Esophagus muscularis mucosa (tissue), 4 donors: ENCODE data around the gene KRTAP4-6. TPM values are rescaled to one million over a fixed set of nuclear protein-coding genes. Genes with fewer than 3 reads are reported as not detected.
"Not testable (repeated sequence)": the region's sequence is repeated elsewhere in the genome, so short reads cannot be mapped to it uniquely, and the experiment has no call there.

ENCODE experiments used
- DNase-seq: peaks from one replicate; pipeline ENCODE4 v3.0.0-alpha.2; 2017; ENCODE audit errors: extremely low spot score
- H3K27ac ChIP-seq, 4 donors: fragments of 200-600 bp; sonication (generic); replicated peaks in 1 of 4; 1 replicate in 3 of 4; 2 replicates in 1 of 4; pipeline ENCODE4 v1.5.1; 2016 to 2019; ENCODE audit warnings: mild to moderate bottlenecking in 1 of 4
- H3K27me3 ChIP-seq, 4 donors: fragments of 200-600 bp; sonication (generic); one replicate each; pipeline versions ENCODE4 v1.5.1 to v1.6.0; 2016 to 2019
- H3K36me3 ChIP-seq, 4 donors: fragments of 200-600 bp; sonication (generic); one replicate each; pipeline ENCODE4 v1.5.1; 2016 to 2019
- H3K4me1 ChIP-seq, 4 donors: fragments of 200-600 bp; sonication (generic); one replicate each; pipeline ENCODE4 v1.5.1; 2016 to 2019
- H3K4me3 ChIP-seq, 4 donors: fragments of 200-600 bp; sonication (generic); 1 replicate in 2 of 4; 2 replicates in 2 of 4; pipeline ENCODE4 v1.5.1; 2016 to 2019; ENCODE audit warnings: mild to moderate bottlenecking in 4 of 4, moderate library complexity in 1 of 4
- H3K9me3 ChIP-seq, 4 donors: fragments of 200-600 bp; sonication (generic); 1 replicate in 3 of 4; 2 replicates in 1 of 4; pipeline ENCODE4 v1.5.1; 2016 to 2019
- EP300 ChIP-seq: sonication (generic); formaldehyde crosslinking; IDR thresholded peaks from one replicate; pipeline ENCODE4 v1.6.1; 2017; ENCODE audit warnings: antibody characterized with exemption
- POLR2A ChIP-seq: fragments of 450-650 bp; IDR thresholded peaks from one replicate; pipeline ENCODE4 v1.6.1; 2017; ENCODE audit warnings: antibody characterized with exemption, moderate library complexity, mild to moderate bottlenecking, low read depth
- POLR2AphosphoS5 ChIP-seq, 2 donors: sonication (generic); formaldehyde crosslinking; IDR thresholded peaks; one replicate each; pipeline ENCODE4 v1.6.1; 2017; ENCODE audit warnings: antibody characterized with exemption in 2 of 2
- WGBS: methylation state at CpG from one replicate; pipeline ENCODE4 v1.1.5; 2018; 5-methylcytosine and 5-hydroxymethylcytosine counted together
- intact Hi-C: fragments of 100-400 bp; cut with DNase I; formaldehyde crosslinking; loops from one replicate; pipeline ENCODE4 v1.15.1; 2023
- total RNA-seq, 4 donors: library from RNA; depleted of rRNA; stranded (reverse); fragments of >200 nt; gene quantifications; one replicate each; pipeline versions ENCODE4 v1.1.0 to v1.2.1, GENCODE V29; 2016
- TF ChIP-seq, protein P1 (sequence below), 3 experiments: fragments of 200-600 bp in 2 of 3; fragments of 450-650 bp in 1 of 3; sonication (generic) in 2 of 3; IDR thresholded peaks; one replicate each; pipeline ENCODE4 v1.5.1; 2017 to 2019; ENCODE audit warnings: antibody characterized with exemption in 3 of 3, mild to moderate bottlenecking in 2 of 3, moderate library complexity in 1 of 3

The KRTAP4-6 gene
- total RNA-seq, 4 donors from 2014 or later, result not detected

DNA sequence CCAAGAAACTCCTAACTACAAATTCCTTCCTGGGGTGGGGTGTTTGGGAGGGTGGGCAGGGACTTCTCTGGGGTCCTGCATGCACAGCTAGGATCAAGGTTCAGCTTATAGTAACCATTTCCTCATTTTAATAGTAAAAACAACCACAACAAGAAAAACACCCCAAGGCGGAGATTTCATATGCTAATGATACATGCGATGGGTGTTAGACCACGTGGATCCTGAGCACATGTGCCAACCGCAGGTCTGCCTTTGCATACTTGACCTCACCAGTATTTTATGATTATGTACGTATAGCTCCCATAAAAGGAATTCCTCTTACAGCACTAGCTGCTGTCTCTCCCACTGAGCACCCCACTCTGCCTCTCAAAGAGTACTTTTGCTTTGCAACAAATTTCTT is 24.0 kb downstream of the KRTAP4-6 start:
- no peak for DNase-seq
- H3K36me3 ChIP-seq, result no peaks in the 10 kb centered on the region
- no peak overlapping the region for H3K27ac ChIP-seq
- no peaks in the 10 kb centered on the region for H3K4me1 ChIP-seq
- no peak for TF ChIP-seq POLR2AphosphoS5 (IDR thresholded peaks at IDR 0.05)
- TF ChIP-seq, protein P1, sequence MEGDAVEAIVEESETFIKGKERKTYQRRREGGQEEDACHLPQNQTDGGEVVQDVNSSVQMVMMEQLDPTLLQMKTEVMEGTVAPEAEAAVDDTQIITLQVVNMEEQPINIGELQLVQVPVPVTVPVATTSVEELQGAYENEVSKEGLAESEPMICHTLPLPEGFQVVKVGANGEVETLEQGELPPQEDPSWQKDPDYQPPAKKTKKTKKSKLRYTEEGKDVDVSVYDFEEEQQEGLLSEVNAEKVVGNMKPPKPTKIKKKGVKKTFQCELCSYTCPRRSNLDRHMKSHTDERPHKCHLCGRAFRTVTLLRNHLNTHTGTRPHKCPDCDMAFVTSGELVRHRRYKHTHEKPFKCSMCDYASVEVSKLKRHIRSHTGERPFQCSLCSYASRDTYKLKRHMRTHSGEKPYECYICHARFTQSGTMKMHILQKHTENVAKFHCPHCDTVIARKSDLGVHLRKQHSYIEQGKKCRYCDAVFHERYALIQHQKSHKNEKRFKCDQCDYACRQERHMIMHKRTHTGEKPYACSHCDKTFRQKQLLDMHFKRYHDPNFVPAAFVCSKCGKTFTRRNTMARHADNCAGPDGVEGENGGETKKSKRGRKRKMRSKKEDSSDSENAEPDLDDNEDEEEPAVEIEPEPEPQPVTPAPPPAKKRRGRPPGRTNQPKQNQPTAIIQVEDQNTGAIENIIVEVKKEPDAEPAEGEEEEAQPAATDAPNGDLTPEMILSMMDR (IDR thresholded peaks at IDR 0.05), result no peak
- TF ChIP-seq EP300, result no peak
- TF ChIP-seq POLR2A, result no peak
- WGBS, result 66% methylated on average over 5 of the region's 5 CpGs
- H3K4me3 ChIP-seq, result no peak overlapping the region
- H3K9me3 ChIP-seq, result no peaks in the 10 kb centered on the region
- peaks cover 0 to 24% (median 0%) of the 10 kb centered on the region in 4 donors for H3K27me3 ChIP-seq
- intact Hi-C loops, result no loop called here

DNA sequence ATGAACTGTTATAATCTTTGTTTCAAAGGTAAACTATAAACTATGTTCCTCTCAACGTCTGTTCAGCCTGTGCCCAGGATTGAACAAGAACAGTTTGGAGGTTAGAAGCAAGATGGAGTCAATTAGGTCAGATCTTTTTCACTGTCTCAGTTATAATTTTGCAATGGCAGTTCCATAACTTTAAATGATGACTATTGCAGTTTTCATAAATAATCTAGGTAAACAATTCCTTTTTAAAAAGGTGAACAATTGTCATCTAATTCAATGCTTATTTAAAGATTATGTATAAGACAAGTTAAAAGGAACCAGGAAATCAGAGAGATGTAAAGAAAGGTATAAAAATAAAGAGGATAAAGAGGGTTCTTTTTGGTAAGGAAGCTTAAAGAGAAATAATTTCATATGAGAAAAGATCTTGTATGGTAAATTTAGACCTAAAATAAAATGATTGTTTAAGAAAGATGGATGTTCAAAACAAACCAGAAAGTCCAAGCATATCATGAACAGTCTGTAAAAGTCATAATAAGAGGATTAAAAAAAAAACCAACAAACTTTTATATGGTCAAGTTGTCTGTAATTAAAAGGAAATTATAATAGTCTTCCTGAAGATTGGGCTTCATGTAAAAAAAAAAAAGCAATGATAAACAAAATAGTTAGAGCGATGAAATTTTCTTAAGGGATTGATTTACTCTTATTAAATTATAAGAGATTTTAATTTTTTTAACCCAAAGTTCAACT is 29.0 kb downstream of the KRTAP4-6 start:
- no peak overlapping the region for H3K4me3 ChIP-seq
- 68% methylated on average over 2 of the region's 2 CpGs for WGBS
- no peak for DNase-seq
- no peak overlapping the region for H3K27ac ChIP-seq
- intact Hi-C loops, result no loop called here
- peaks cover 0 to 12% (median 0%) of the 10 kb centered on the region in 4 donors for H3K27me3 ChIP-seq
- H3K36me3 ChIP-seq, result no peaks in the 10 kb centered on the region
- H3K9me3 ChIP-seq, result no peaks in the 10 kb centered on the region
- TF ChIP-seq POLR2A (no peak), POLR2AphosphoS5 (IDR thresholded peaks at IDR 0.05) (no peak), EP300 (no peak)
- TF ChIP-seq, protein P1 (IDR thresholded peaks at IDR 0.05), result no peak
- H3K4me1 ChIP-seq, result no peaks in the 10 kb centered on the region

DNA sequence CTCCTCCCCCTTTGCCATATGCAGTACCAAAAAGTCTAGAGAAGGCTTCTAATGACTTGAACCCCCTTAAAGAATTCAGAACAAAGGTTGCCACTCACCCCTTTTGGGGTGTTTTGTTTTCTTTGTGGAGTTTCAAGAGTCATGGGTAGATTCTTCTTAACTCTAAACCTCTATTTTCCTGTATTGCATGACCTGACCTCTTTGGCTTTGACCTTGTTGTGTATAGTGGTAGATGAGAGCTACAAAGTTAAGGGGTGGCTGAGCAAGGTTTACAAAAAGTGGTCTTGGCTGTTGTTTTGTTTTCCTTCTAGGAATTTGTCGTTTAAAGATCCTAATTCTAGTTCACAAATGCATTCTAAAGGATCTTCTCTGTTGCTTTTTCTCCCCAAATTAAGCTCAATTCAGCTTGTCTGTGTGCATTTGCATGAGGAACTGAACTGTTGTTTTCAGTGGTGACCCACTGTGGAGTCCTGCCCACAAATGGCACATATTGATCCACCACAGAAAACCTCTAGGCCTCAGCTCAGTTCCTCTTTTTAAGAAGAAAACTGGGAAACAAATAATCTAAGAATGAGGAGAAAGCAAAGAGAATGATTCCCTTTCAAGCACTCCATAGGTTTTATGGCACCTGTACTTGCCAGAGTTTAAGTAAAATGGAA is 31.5 kb downstream of the KRTAP4-6 start:
- 0% methylated on average over 1 of the region's 1 CpG for WGBS
- intact Hi-C loops, H3K4me1 ChIP-seq, H3K4me3 ChIP-seq, H3K27me3 ChIP-seq, H3K27ac ChIP-seq, H3K36me3 ChIP-seq, DNase-seq, H3K9me3 ChIP-seq: not testable (repeated sequence)

DNA sequence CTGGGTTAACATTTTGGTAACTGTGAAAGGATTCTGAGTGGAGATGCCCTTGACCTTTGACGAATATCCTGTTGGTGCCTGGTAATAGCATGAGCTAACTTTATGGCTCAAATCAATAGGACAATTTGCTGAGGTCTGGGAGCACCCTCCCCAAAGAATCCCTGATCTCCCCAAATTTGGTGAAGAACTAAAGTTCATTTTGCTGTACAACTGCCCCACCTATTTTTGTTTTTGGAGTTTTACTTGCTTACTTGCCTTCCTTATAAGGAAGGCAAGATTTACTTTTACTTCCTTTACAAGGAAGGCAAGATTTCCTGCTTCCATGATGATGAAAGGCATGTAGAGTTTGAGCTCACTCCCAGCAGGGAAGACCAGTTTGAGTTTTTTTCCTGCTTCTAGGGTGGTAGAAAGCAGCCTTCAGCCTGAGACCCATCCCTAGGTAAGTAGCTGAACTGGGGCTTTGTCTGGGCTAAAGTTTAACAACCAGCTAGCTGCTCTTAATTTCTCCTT is 32.3 kb downstream of the KRTAP4-6 start:
- Histone ChIP-seq H3K27ac (no peak overlapping the region), H3K9me3 (no peaks in the 10 kb centered on the region), H3K4me3 (no peak overlapping the region), H3K27me3 (peaks cover 0 to 8% (median 0%) of the 10 kb centered on the region in 4 donors), H3K36me3 (no peaks in the 10 kb centered on the region), H3K4me1 (no peaks in the 10 kb centered on the region)
- DNase-seq, result no peak
- TF ChIP-seq POLR2A (no peak), POLR2AphosphoS5 (IDR thresholded peaks at IDR 0.05) (no peak)
- TF ChIP-seq, protein P1 (IDR thresholded peaks at IDR 0.05), result no peak
- intact Hi-C loops, result no loop called here
- WGBS, result 76% methylated on average over 1 of the region's 1 CpG

DNA sequence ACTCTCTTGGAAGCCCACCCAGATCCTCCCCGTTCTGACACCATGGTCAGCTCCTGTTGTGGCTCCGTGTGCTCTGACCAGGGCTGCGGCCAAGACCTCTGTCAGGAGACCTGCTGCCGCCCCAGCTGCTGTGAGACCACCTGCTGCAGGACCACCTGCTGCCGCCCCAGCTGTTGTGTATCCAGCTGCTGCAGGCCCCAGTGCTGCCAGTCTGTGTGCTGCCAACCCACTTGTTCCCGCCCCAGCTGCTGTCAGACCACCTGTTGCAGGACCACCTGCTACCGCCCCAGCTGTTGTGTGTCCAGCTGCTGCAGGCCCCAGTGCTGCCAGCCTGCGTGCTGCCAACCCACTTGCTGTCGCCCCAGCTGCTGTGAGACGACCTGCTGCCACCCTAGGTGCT is 35.0 kb downstream of the KRTAP4-6 start, which contains the start of gene KRTAP4-9:
Gene KRTAP4-9 (plus strand): TSS at position 43 of the 400 bp plus-strand sequence. CDS start 0 bp downstream, at position 43.
- H3K27me3 ChIP-seq, H3K4me1 ChIP-seq, DNase-seq, H3K27ac ChIP-seq, H3K9me3 ChIP-seq, intact Hi-C loops, H3K4me3 ChIP-seq, H3K36me3 ChIP-seq: not testable (repeated sequence)
- 65% methylated on average over 10 of the region's 10 CpGs for WGBS

DNA sequence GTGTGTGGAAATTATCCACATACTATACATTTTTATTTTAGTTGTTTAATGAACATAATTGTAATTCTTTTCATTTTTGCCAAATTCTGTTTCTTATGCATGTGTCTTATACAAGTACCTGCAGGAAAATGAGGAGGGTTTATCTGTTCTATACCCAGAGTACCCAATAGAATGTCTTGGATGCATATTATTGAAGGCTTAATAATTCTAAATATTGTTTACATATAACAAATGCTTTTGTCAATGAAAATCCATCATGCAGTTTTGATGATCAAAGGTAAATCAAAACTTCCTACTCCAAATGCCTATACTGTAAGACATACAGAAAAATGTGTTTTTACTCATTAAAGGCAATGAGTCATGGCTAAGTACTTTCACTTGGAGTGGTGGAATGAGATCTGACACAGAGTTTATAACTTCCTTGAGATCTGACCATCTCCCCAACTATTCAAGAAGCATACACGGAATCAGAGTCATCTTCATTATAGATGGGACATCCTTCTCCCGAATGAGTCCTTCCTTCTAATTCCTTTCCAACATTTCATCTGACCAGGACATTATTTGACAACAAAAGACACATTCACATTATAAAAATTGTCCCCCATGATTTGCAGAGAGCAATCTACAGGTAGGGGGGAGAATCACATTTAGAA is 35.8 kb downstream of the KRTAP4-6 start:
- H3K27ac ChIP-seq, H3K9me3 ChIP-seq, H3K4me1 ChIP-seq, DNase-seq, H3K27me3 ChIP-seq, H3K36me3 ChIP-seq, intact Hi-C loops, H3K4me3 ChIP-seq: not testable (repeated sequence)
- 61% methylated on average over 2 of the region's 2 CpGs for WGBS
